SK-N-SH treated with all-trans-retinoic acid at 6 μM for 48 hours (cell line): Measurements from ENCODE around the gene PIK3R3.

ENCODE experiments used
- ATAC-seq: fragments of 200-7000 bp; cut with Tn5 transposase; 3 replicates; pipeline ENCODE4 v1.9.1; 2020; ENCODE audit warnings: mild to moderate bottlenecking, moderate library complexity
- ARNTL ChIP-seq: fragments of 450-650 bp; formaldehyde crosslinking; IDR thresholded peaks from 2 replicates; pipeline ENCODE4 v1.5.0; 2020; ENCODE audit warnings: low read depth, mild to moderate bottlenecking, moderate library complexity, borderline replicate concordance
- BACH2 ChIP-seq: fragments of 250-450 bp; sonication (Bioruptor Pico); IDR thresholded peaks from 2 replicates; pipeline ENCODE4 v1.9.0; 2021; ENCODE audit warnings: mild to moderate bottlenecking, borderline replicate concordance
- CSDC2 ChIP-seq: fragments of 250-450 bp; sonication (Bioruptor Pico); IDR thresholded peaks from 2 replicates; pipeline ENCODE4 v1.5.0; 2020; ENCODE audit warnings: mild to moderate bottlenecking, moderate library complexity
- ESRRG ChIP-seq: fragments of 250-450 bp; sonication (Bioruptor Pico); IDR thresholded peaks from 2 replicates; pipeline ENCODE4 v1.6.1; 2021; ENCODE audit warnings: mild to moderate bottlenecking
- GLIS3 ChIP-seq: fragments of 250-450 bp; sonication (Bioruptor Pico); IDR thresholded peaks from 2 replicates; pipeline ENCODE4 v1.5.0; 2020; ENCODE audit warnings: mild to moderate bottlenecking, moderate library complexity
- ISL1 ChIP-seq: fragments of 250-450 bp; sonication (Bioruptor Pico); IDR thresholded peaks from 2 replicates; pipeline ENCODE4 v2.1.2; 2022; ENCODE audit warnings: mild to moderate bottlenecking, moderate library complexity
- PATZ1 ChIP-seq: fragments of 250-450 bp; sonication (Bioruptor Pico); IDR thresholded peaks from 2 replicates; pipeline ENCODE4 v1.8.0; 2020; ENCODE audit warnings: mild to moderate bottlenecking, moderate library complexity, borderline replicate concordance
- POU6F1 ChIP-seq: fragments of 250-450 bp; sonication (Bioruptor Pico); IDR thresholded peaks from 2 replicates; pipeline ENCODE4 v1.8.0; 2021; ENCODE audit warnings: low read depth, mild to moderate bottlenecking, moderate library complexity, borderline replicate concordance
- PPARA ChIP-seq: fragments of 250-450 bp; sonication (Bioruptor Pico); IDR thresholded peaks from 2 replicates; pipeline ENCODE4 v1.5.0; 2020; ENCODE audit warnings: mild to moderate bottlenecking, borderline replicate concordance
- TCF4 ChIP-seq: fragments of 250-450 bp; sonication (Bioruptor Pico); IDR thresholded peaks from 2 replicates; pipeline ENCODE4 v1.8.0; 2021; ENCODE audit warnings: mild to moderate bottlenecking, moderate library complexity, borderline replicate concordance
- TOX ChIP-seq: fragments of 250-450 bp; sonication (Bioruptor Pico); IDR thresholded peaks from 2 replicates; pipeline ENCODE4 v1.8.0; 2021; ENCODE audit warnings: mild to moderate bottlenecking, moderate library complexity, borderline replicate concordance
- TSHZ2 ChIP-seq: fragments of 250-450 bp; sonication (Bioruptor Pico); IDR thresholded peaks from 2 replicates; pipeline ENCODE4 v1.5.0; 2020; ENCODE audit warnings: mild to moderate bottlenecking, moderate library complexity
- ZC3H10 ChIP-seq: fragments of 250-450 bp; sonication (Bioruptor Pico); IDR thresholded peaks from 2 replicates; pipeline ENCODE4 v1.5.1; 2021; ENCODE audit warnings: mild to moderate bottlenecking, moderate library complexity
- ZNF565 ChIP-seq: fragments of 450-650 bp; formaldehyde crosslinking; conservative IDR thresholded peaks from 2 replicates; pipeline ENCODE4 v1.5.0; 2020; ENCODE audit warnings: low read depth, mild to moderate bottlenecking, moderate library complexity
- ZNF70 ChIP-seq: fragments of 450-650 bp; formaldehyde crosslinking; IDR thresholded peaks from 2 replicates; pipeline ENCODE4 v1.5.0; 2020; ENCODE audit warnings: mild to moderate bottlenecking, moderate library complexity
- TF ChIP-seq, protein P1 (sequence below): fragments of 250-450 bp; sonication (Bioruptor Pico); IDR thresholded peaks from 2 replicates; pipeline ENCODE4 v1.5.1; 2021; ENCODE audit warnings: mild to moderate bottlenecking, moderate library complexity

Gene PIK3R3

DNA sequence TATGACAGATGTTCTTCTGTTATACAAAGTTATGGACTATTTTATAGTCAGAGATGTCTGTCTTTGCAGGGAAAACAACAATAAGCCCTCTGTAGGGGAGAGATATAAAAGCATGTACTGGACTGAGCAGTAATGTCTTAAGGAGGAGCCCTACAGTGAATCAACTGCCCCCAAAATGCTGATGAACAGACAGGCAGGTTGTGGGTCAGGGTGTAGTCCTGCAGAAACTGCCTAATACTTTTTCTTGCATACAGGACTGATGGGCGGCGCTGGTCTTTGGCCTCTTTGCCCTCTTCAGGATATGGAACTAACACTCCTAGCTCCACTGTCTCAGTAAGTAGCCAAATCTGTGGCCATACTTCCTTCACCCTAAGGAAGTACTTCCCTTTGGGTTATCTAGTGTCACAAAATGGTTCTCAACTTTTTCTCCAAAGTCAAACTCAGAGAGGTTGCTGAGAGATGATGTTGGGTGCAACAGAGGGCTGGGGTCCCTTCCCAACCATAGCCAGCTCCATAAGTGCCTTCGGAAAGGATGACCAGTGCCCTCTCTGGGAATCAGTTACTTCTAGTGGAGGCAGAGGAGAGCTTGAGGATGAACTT, 129.8 kb downstream of the PIK3R3 start (continued):
- TF ChIP-seq TSHZ2 = no peak
- TF ChIP-seq ZNF565 (CRISPR knock-in tag) = no peak

DNA sequence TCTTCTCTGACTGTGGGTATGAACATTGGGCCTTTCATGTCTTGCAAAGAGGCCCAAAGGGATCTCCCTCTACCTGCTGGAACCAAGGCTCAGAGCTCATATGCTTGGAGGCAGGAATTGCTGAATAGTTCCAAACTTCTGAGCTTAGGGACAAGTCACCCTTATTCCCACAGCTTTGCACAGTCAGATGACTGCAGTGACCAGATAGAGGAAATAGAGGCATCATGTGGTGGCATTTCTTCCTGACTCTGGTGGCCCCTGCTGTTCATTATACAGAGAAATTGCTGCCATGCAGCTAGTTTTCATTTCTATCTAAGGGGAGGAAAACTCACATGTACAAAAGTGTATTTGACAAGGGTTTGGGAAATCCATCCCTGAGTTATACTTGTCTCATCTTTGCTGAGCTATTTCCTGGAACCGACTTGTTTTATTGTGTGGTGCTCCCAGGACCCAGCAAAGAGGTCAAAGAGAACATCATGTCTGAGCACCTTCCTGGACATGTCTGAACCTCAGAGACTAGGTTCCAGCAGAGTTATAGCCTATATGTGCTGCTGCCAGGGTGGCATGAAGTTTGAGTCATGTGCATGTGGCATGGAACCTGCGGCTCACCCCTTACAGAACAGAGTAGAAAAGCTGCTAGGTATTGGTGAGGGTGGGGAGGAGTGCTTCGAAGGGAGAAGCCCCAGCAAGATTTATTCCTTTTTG, 131.2 kb downstream of the PIK3R3 start:
- TF ChIP-seq, protein P1, sequence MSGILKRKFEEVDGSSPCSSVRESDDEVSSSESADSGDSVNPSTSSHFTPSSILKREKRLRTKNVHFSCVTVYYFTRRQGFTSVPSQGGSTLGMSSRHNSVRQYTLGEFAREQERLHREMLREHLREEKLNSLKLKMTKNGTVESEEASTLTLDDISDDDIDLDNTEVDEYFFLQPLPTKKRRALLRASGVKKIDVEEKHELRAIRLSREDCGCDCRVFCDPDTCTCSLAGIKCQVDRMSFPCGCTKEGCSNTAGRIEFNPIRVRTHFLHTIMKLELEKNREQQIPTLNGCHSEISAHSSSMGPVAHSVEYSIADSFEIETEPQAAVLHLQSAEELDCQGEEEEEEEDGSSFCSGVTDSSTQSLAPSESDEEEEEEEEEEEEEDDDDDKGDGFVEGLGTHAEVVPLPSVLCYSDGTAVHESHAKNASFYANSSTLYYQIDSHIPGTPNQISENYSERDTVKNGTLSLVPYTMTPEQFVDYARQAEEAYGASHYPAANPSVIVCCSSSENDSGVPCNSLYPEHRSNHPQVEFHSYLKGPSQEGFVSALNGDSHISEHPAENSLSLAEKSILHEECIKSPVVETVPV (CRISPR knock-in tag) = no peak
- TF ChIP-seq TSHZ2 = no peak
- TF ChIP-seq ARNTL = no peak
- TF ChIP-seq CSDC2 = no peak
- ATAC-seq = no peak

GRCh38 chr1:45999507-45999906, 132.9 kb downstream of the PIK3R3 start:
- no peak for ATAC-seq
- TF ChIP-seq TCF4 (CRISPR knock-in tag) = no peak
- no peak for TF ChIP-seq ARNTL
- TF ChIP-seq GLIS3 = no peak
- no peak for TF ChIP-seq ZNF565 (CRISPR knock-in tag)
- TF ChIP-seq POU6F1 (CRISPR knock-in tag) = no peak
- TF ChIP-seq ZNF70 (CRISPR knock-in tag) = no peak
- no peak for TF ChIP-seq ZC3H10 (CRISPR knock-in tag)
- TF ChIP-seq ESRRG (CRISPR knock-in tag) = no peak
- no peak for TF ChIP-seq TOX (CRISPR knock-in tag)
- no peak for TF ChIP-seq PPARA (CRISPR knock-in tag)
- TF ChIP-seq, protein P1 (CRISPR knock-in tag) = no peak

GRCh38 chr1:45998020-45998617, 134.3 kb downstream of the PIK3R3 start:
- ATAC-seq = no peak
- no peak for TF ChIP-seq ZC3H10 (CRISPR knock-in tag)
- no peak for TF ChIP-seq ISL1
- no peak for TF ChIP-seq TSHZ2
- TF ChIP-seq PATZ1 (CRISPR knock-in tag) = no peak
- no peak for TF ChIP-seq GLIS3
- TF ChIP-seq, protein P1 (CRISPR knock-in tag) = no peak
- no peak for TF ChIP-seq BACH2 (CRISPR knock-in tag)
